H1 (cell line): Measurements from ENCODE around the gene BOLA3.

Experiments used
- BRCA1 ChIP-seq: IDR thresholded peaks from 2 replicates; pipeline ENCODE4 v1.6.1; 2012; ENCODE audit warnings: low read depth, low read length, improper control_type of control experiment
- CTCF ChIP-seq, 3 experiments: IDR thresholded peaks; 1 replicate in 2 of 3; 2 replicates in 1 of 3; pipeline versions ENCODE4 v1.5.1 to v1.6.1; 2011; ENCODE audit warnings: low read length in 3 of 3, mild to moderate bottlenecking in 3 of 3, inconsistent platforms in 2 of 3, low read depth in 1 of 3, moderate library complexity in 1 of 3; ENCODE audit not compliant: insufficient read depth in 1 of 3; ENCODE audit errors: control extremely low read depth in 1 of 3
- MAX ChIP-seq: IDR thresholded peaks from 2 replicates; pipeline ENCODE4 v1.6.1; 2012; ENCODE audit warnings: inconsistent platforms
- POLR2A ChIP-seq, 2 experiments: IDR thresholded peaks; 1 replicate in 1 of 2; 2 replicates in 1 of 2; pipeline ENCODE4 v1.6.1; 2011; ENCODE audit warnings: low read depth in 2 of 2, low read length in 2 of 2, mild to moderate bottlenecking in 2 of 2; ENCODE audit errors: control extremely low read depth in 1 of 2
- RAD21 ChIP-seq, 2 experiments: IDR thresholded peaks in 1 of 2; conservative IDR thresholded peaks in 1 of 2; 2 replicates each; pipeline ENCODE4 v1.6.1; 2011; ENCODE audit warnings: low read depth in 2 of 2, low read length in 2 of 2, improper control_type of control experiment in 1 of 2, inconsistent platforms in 1 of 2, mild to moderate bottlenecking in 1 of 2, moderate library complexity in 1 of 2
- RNF2 ChIP-seq: fragments of 200-900, 300-1000 bp; sonication (generic); IDR thresholded peaks from 2 replicates; pipeline ENCODE4 v1.7.1; 2016; ENCODE audit warnings: borderline replicate concordance, low read depth, mild to moderate bottlenecking, antibody characterized with exemption, low read length; ENCODE audit not compliant: poor library complexity, severe bottlenecking; ENCODE audit errors: missing control alignments
- SIN3A ChIP-seq, 2 experiments: IDR thresholded peaks in 1 of 2; conservative IDR thresholded peaks in 1 of 2; 2 replicates each; pipeline ENCODE4 v1.6.1; 2011 to 2012; ENCODE audit warnings: low read length in 2 of 2, improper control_type of control experiment in 1 of 2, low read depth in 1 of 2, mild to moderate bottlenecking in 1 of 2
- SUZ12 ChIP-seq: fragments of 200-600 bp; sonication (generic); IDR thresholded peaks from 2 replicates; pipeline ENCODE4 v1.6.1; 2012; ENCODE audit warnings: mild to moderate bottlenecking, inconsistent platforms, low read length, moderate library complexity, mixed read lengths
- TCF12 ChIP-seq: IDR thresholded peaks from 2 replicates; pipeline ENCODE4 v1.6.1; 2011; ENCODE audit warnings: low read depth, mild to moderate bottlenecking, low read length

- TF ChIP-seq CTCF (IDR thresholded peaks at IDR 0.05; ENCODE audit: control extremely low read depth in 1 of 3, insufficient read depth in 1 of 3, low read depth in 1 of 3, low read length in 3 of 3): no peak
- no peak for TF ChIP-seq TCF12
- TF ChIP-seq SIN3A (conservative IDR thresholded peaks at IDR 0.05 in 1 of 2, IDR thresholded peaks at IDR 0.05 in 1 of 2; ENCODE audit: low read depth in 1 of 2, low read length in 2 of 2): no peak
- no peak for TF ChIP-seq RAD21 (IDR thresholded peaks at IDR 0.05 in 1 of 2, conservative IDR thresholded peaks at IDR 0.05 in 1 of 2; ENCODE audit: low read depth in 2 of 2, low read length in 2 of 2)
- no peak for TF ChIP-seq BRCA1
- no peak for TF ChIP-seq SUZ12
- no peak for TF ChIP-seq MAX
- TF ChIP-seq RNF2: no peak
- TF ChIP-seq POLR2A (IDR thresholded peaks at IDR 0.05; ENCODE audit: control extremely low read depth in 1 of 2, low read depth in 2 of 2, low read length in 2 of 2): no peak
Measured at GRCh38 chr2:74099835-74100234, 47.9 kb downstream of the BOLA3 start.
